HepG2 (cell line): ENCODE measurements around the gene MYH7B.

Experiments
- CTCF ChIP-seq: sonication (generic); formaldehyde crosslinking; IDR thresholded peaks from 2 replicates; pipeline ENCODE4 v1.5.0; 2020; ENCODE audit warnings: mild to moderate bottlenecking, missing genetic modification reagents, moderate library complexity
- HNF1B ChIP-seq: sonication (generic); formaldehyde crosslinking; IDR thresholded peaks from 2 replicates; pipeline ENCODE4 v1.5.1; 2020; ENCODE audit warnings: mild to moderate bottlenecking, moderate library complexity, missing genetic modification reagents
- JUN ChIP-seq: sonication (generic); formaldehyde crosslinking; IDR thresholded peaks from 2 replicates; pipeline ENCODE4 v1.4.0; 2020; ENCODE audit warnings: mild to moderate bottlenecking, missing genetic modification reagents
- SMAD1 ChIP-seq: sonication (generic); formaldehyde crosslinking; IDR thresholded peaks from 2 replicates; pipeline ENCODE4 v1.4.0; 2020; ENCODE audit warnings: missing genetic modification reagents, low read depth, mild to moderate bottlenecking, borderline replicate concordance
- ZNF644 ChIP-seq: IDR thresholded peaks from 2 replicates; pipeline ENCODE4 v1.6.1; 2016; ENCODE audit warnings: low read depth
- ZNF660 ChIP-seq: sonication (generic); formaldehyde crosslinking; IDR thresholded peaks from 2 replicates; pipeline ENCODE4 v1.5.1; 2020; ENCODE audit warnings: mild to moderate bottlenecking, low read depth, missing genetic modification reagents, borderline replicate concordance

- TF ChIP-seq ZNF660 (no peak), SMAD1 (CRISPR knock-in tag) (no peak), CTCF (CRISPR knock-in tag) (no peak), JUN (CRISPR knock-in tag) (no peak), HNF1B (no peak), ZNF644 (CRISPR knock-in tag) (no peak)
Measured at GRCh38 chr20:35003211-35004031, 47.8 kb downstream of the MYH7B start.
